GM21367 (cell line): Measurements from ENCODE around the gene PREP.
"Not testable (repeated sequence)": the region's sequence is repeated elsewhere in the genome, so short reads cannot be mapped to it uniquely, and the experiment has no call there.

ENCODE experiments used
- ATAC-seq: cut with Tn5 transposase; IDR thresholded peaks from one replicate; pipeline ENCODE4 v1.9.1; 2021; ENCODE audit not compliant: unreplicated experiment

Gene PREP

DNA sequence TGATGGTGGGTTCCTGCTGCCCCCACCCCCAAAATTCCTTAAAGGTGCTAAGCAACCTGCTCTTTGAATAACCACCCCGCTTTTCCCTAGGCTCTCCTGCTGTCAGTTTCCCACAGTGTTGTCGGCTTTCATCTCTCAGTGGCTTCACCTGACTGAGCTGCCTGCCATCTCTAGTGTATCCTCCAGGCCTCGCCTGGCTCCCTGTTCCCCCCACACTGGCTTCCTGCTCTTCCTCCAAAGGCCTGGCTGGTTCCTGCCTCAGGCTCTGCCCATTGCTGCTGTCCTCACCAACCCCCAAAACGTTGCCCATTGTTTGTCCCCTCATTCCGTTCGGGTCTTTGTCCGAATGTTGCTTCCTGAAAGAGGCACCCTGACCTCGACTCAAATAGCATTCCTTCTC lies 129.3 kb downstream of the PREP start:
- no peak for ATAC-seq

DNA sequence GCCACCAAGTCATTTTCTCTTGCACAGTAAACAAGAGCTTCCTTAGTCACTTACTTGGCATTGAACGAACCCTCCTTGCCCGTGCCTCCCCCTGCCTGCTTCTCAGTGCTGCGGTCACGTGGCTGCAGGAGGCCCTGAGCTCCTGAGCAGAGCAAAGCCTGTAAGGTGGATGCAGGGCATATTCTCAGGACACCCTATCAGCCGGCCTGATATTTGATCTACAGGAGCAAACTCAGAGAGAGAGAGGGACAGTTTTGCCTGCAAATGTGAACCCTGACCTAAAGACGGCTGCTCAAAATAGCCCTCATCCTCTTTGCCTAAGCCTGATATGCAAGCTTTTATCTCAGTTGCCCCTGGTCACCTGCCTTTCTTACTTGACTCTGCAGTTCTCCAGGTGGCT lies 130.1 kb downstream of the PREP start:
- no peak for ATAC-seq

DNA sequence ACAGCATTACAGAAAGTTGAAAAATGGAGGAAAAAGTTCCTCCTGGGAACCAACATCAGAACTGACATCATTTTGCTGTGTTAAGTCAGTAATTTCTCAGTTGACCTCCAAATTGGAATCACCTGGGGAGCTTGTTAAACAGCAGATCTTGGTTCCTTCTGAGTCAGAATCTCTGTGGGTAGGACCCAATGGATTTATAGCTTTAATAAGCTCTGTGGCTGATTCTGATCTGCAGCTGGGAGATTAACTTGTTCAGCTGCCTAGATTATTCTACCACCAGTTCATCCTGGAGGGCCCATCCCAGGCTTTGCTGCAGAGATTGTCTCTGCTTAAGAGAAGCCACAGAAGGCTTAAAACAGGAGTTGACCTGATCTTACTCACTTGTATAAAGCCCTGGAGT lies 132.4 kb downstream of the PREP start:
- ATAC-seq, result no peak

DNA sequence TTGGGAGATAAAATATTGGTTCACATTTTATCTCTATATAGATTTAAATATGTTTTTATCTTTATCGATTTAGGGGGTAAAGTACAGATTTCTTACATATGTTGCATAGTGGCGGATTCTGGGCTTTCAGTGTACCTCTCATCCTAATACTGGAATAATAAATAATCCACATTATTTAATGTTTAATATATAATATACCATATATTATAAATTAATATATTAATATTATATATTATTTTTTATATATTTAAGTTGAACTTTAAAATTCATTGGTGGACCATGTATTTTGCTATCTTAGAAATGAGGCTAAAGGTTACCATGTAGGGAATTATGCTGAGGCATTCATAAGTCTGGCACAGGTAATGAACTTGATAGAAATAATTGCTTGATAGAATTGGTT lies 133.5 kb downstream of the PREP start:
- no peak for ATAC-seq

DNA sequence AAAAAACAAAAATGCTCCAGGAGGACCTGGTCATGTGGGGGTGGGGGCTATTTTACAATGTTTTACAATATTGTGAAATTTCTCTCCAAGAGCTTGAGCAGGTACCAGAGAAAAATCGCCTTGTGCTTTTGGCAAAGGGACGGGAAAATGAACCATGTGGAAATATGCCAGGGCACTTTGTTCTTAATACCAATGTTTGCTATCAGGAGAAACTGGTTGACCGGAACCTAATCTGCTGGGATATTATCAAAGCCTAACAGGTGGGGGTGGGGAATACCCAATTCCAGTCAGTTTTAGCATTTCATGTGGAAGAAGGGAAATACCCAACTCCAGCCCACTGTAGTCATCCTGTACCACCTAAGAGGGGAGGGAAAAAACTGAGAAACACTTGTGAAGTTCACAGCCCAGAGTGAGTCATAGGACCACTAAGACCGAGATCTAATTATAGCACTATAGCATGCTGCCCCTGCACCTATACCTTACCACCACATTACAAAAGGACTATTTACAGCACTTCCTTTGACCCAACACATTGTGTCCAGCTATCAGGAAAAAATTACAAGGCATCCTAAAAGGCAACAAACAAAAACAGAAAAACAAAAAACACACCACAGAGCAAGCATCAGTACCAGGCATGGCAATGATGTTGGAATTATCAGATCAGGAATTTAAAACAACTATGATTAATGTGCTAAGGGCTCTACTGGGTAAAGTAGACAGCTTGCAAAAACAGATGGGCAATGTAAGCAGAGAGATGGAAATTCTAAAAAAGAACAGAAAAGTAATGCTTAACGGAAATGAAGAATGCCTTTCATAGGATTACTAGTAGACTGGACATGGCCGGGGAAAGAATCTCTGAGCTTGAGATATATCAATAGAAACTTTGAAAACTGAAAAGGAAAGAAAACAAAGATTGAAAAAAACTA lies 138.9 kb downstream of the PREP start:
- no peak for ATAC-seq

DNA sequence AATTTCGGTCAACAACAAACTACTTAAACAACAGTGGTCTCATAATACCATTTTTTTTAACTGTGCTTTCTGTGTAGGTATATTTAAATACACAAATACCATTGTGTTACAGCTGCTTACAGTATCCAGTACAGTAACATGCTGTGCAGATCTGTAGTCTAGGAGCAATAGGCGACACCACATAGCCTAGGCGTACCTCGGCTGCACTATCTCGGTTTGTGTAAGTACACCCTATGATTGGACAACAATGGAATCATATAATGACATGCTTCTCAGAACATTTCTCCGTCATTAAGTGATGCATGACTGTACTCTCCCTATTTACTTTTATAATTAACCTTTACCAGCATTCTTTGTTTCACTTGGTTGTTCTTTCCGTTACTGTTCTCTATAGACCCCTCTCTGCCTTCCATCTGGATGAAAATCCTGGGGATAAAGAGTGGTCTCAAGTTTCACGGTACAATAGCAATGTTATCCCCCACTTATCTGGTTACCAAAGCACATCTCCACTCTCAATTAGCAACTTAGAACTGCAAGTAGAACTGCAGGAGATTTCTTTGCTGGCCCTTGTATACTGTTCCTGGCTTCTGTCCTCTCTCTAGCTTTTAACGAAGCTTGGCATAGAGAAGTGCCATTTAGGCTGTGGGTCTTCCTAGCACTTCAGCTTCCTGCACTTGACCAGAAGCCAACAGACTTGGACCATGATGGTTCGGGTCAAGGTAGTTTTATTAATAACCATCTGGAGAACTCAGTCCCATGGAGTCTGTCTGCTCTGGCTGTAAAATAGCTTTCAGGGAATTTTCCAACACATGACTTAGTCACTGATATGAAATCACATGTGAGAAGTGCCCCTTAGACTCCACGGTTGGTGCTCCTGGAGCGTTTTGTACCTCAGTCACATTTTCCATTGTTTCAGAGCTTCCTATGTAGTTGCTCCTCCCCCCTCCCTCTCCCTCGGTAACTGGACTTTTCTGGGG lies 142.7 kb downstream of the PREP start:
- no peak for ATAC-seq

DNA sequence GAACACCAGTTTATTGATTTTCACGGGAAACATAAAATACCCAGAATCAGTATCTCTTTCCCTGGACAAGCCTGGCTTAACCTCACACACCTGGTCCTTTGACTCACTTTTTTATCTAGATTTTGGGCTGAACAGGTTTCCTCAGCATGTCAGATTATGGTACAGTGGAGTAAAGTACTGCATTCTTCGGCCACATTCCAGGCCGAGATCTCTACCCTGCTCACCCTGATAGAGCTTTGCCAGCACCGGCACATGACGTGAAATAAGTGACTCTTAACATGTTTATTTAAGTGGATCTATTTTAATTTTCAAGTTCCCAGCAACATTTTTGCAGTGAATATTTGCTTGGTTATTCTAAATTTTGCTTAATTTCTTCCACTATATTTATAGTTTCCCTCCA lies 144.1 kb downstream of the PREP start:
- ATAC-seq, result no peak

DNA sequence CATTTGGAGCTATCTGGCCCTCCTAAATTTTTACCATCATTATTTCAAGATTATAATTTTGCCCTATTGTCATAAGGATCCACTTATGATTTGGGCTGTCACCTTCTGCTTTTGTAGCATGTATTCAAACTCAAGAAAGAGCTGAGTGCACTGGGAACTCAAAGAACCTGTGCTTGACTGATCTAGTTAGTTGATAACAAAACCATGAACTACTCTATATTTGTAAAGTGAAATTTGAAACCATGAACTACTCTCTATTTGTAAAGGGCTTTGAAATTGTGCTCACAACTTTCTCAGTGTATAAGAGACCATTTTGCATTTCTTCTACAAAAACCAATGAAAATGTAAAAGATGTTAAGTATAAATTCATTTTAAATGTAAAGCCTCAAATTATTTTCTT lies 145.5 kb downstream of the PREP start:
- no peak for ATAC-seq

DNA sequence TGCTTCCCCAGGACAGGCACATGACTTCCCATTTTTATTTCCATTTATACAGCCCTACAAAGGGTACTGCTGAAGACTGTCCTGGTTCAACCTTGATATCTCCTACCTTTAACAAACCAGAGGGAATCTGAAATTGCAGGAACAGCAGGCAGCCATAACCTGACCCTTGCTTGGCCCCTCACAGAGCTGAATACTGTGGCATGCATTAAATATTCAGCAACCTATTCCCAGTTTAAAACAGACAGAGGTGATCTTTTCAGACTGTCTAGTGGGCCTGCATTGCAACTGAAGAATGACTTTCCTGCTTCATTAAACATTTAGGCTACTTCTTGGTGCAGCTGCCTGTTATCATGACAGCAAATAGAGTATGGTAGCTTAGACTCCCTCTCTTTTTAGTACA lies 146.3 kb downstream of the PREP start:
- ATAC-seq, result no peak

DNA sequence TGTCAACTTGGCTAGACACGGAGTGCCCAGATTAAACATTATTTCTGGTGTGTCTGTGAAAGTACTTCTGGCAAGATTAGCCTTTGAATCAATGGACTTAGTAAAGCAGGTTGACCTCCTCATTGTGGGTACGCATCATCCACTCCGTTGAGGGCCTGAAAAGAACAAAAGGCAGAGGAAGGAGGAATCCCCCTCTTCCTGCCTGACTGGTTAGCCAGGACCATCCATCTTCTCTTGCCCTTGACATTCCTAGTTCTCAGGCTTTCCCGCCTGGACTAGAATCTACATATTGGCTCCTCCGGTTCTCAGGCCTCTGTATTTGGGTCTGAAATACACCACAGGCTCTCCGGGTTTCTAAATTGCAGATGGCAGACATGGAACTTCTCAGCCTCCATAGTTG lies 149.1 kb downstream of the PREP start:
- ATAC-seq, result no peak

DNA sequence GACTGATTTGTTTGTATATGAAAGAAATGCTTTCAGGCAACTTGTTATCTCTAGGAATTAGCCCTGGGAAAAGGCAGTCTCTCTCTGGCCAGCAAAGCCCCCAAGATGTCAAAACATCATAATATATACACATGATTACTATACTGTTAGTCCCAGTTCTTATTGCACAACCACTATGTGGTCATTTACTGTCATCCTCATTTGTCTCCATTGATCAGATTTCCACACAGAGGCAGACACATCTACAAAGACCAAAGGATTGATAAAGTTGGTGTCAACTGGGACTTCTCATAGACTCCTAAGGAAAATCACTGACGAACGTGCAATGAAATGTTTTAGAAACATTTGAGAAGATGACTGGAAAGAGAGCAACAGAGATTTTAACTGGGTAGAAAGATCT lies 151.2 kb downstream of the PREP start:
- no peak for ATAC-seq

DNA sequence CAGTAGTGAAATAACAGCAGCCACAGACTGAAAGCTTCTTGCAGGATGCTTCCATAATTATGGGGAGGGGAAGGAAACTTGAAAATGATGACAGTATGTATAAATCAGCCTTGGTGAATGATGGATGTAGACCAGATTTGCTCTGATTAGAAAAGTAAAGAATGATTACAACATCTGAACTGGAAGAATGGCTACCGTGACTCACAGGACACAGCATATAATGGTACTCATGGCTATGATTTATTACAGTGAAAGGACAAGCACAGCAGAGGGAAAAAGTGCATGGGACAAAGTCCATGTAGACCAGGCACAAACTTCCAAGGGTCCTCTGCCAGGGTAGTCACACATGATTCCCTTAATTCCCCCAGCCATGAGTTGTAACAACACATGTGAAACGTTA lies 152.3 kb downstream of the PREP start:
- no peak for ATAC-seq

DNA sequence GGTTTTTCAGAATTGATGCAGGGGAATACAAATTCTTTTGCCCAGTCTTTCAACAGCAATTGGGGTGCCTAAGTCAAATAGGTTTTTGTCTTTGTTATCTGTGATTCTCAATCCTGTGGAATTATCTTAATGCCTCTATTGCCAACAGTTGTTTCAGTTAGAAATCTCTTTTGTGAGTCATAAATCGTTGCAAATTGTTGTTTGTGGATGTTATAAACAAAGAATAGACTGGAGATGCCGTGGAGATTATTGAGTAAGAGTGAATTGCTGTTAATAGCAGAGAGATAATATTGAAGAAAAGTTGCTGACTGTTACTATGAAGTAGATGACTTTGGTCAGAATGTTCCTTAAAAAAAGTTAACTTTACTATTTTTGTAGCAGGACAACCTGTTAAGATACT lies 159.4 kb downstream of the PREP start:
- ATAC-seq, result no peak

DNA sequence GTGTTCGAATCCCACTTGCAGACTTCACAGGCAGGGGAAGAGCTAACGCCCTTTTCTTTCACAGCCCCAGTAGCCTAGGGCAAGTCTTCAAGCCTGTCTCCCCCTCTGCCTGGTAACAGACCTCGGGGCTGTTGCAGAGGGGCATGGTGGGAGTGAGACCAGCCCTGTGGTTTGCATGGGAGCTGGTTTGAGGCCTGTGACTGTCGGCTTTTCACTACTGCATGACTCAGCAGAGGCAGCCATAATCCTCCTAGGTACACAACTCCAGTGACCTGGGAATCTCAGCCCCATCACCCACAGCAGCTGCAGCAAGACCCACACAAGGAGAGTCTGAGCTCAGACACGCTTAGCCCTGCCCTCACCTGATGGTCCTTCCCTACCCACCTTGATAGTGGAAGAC lies 167.7 kb downstream of the PREP start:
- ATAC-seq, result no peak

DNA sequence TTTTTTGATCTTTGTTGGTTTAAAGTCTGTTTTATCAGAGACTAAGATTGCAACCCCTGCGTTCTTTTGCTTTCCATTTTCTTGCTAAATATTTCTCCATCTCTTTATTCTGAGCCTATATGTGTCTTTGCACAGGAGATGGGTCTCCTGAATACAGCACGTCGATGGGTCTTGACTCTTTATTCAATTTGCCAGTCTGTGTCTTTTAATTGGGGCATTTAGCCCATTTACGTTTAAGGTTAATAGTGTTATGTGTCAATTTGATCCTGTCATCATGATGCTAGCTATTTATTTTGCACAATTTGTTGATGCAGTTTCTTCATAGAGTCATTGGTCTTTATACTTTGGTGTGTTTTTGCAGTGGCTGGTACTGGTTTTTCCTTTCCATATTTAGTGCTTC lies 171.1 kb downstream of the PREP start:
- not testable (repeated sequence) for ATAC-seq
